ENCODE data around the gene ECHDC3.

Gene ECHDC3

GRCh38 chr10:11754173-11754572, 12.0 kb downstream of the ECHDC3 start:
- DNase-seq, result no peak

- DNase-seq, result no peak
Measured at GRCh38 chr10:11754620-11755019, 12.4 kb downstream of the ECHDC3 start.

GRCh38 chr10:11755512-11756263, 13.5 kb downstream of the ECHDC3 start:
- DNase-seq, result no peak

GRCh38 chr10:11756766-11757315, 14.7 kb downstream of the ECHDC3 start:
- no peak for DNase-seq

GRCh38 chr10:11757454-11757820, 15.3 kb downstream of the ECHDC3 start:
- DNase-seq, result no peak

- DNase-seq, result peak; percentile 52 to 81 (median 70)
Measured at GRCh38 chr10:11757821-11758463, 15.8 kb downstream of the ECHDC3 start.

GRCh38 chr10:11758527-11759236, 16.5 kb downstream of the ECHDC3 start:
- no peak for DNase-seq

GRCh38 chr10:11759347-11759746, 17.2 kb downstream of the ECHDC3 start:
- DNase-seq, result no peak

- DNase-seq, result no peak
Measured at GRCh38 chr10:11760151-11760550, 18.0 kb downstream of the ECHDC3 start.

GRCh38 chr10:11760861-11761260, 18.7 kb downstream of the ECHDC3 start:
- DNase-seq, result no peak

- no peak for DNase-seq
Measured at GRCh38 chr10:11761431-11761830, 19.2 kb downstream of the ECHDC3 start.

GRCh38 chr10:11762706-11763500, 20.7 kb downstream of the ECHDC3 start:
- no peak for DNase-seq

GRCh38 chr10:11763501-11763861, 21.3 kb downstream of the ECHDC3 start:
- DNase-seq, result no peak

GRCh38 chr10:11765141-11765540, 23.0 kb downstream of the ECHDC3 start:
- no peak for DNase-seq

GRCh38 chr10:11772575-11773288, 30.6 kb downstream of the ECHDC3 start:
- DNase-seq, result no peak

- DNase-seq, result no peak
Measured at GRCh38 chr10:11773761-11774441, 31.7 kb downstream of the ECHDC3 start.

- no peak for DNase-seq
Measured at GRCh38 chr10:11775412-11775811, 33.2 kb downstream of the ECHDC3 start.

GRCh38 chr10:11776080-11776479, 33.9 kb downstream of the ECHDC3 start:
- no peak for DNase-seq

- no peak for DNase-seq
Measured at GRCh38 chr10:11781114-11781513, 38.9 kb downstream of the ECHDC3 start.

- peak in 2 of 5 donors; percentile 11 to 51 for DNase-seq
Measured at GRCh38 chr10:11782793-11783557, 40.8 kb downstream of the ECHDC3 start.

GRCh38 chr10:11783558-11783865, 41.3 kb downstream of the ECHDC3 start:
- DNase-seq, result no peak

All from T-helper 1 cell (primary cell).